ENCODE measurements around the gene MFSD8. TPM values are rescaled to one million over a fixed set of nuclear protein-coding genes. Genes with fewer than 3 reads are reported as not detected.
A peak's percentile ranks its signal among the peaks of the same experiment; 100 is the strongest.
"Not testable (repeated sequence)": the region's sequence is repeated elsewhere in the genome, so short reads cannot be mapped to it uniquely, and the experiment has no call there.

Gene MFSD8, protein sequence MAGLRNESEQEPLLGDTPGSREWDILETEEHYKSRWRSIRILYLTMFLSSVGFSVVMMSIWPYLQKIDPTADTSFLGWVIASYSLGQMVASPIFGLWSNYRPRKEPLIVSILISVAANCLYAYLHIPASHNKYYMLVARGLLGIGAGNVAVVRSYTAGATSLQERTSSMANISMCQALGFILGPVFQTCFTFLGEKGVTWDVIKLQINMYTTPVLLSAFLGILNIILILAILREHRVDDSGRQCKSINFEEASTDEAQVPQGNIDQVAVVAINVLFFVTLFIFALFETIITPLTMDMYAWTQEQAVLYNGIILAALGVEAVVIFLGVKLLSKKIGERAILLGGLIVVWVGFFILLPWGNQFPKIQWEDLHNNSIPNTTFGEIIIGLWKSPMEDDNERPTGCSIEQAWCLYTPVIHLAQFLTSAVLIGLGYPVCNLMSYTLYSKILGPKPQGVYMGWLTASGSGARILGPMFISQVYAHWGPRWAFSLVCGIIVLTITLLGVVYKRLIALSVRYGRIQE
- 12.3 and 14.4 TPM in 2 replicates for total RNA-seq

GRCh38 chr4:127965062-127965802 is at the start of gene MFSD8, which contains the start of gene ABHD18:
TSS of gene MFSD8 (minus strand) at chr4:127965173. CDS start at chr4:127965133, 40 bp downstream.
TSS of gene ABHD18 (plus strand) at chr4:127965406. CDS start at chr4:127982956, 17,550 bp downstream.
- peak; percentile 97 to 98 for DNase-seq (ENCODE audit: low read depth in 2 of 2)

- DNase-seq (ENCODE audit: low read depth in 2 of 2): no peak
These were observed 44.5 kb upstream of the MFSD8 start for GRCh38 chr4:128009428-128009827.

- no peak for DNase-seq (ENCODE audit: low read depth in 2 of 2)
These were observed 41.6 kb upstream of the MFSD8 start for GRCh38 chr4:128006592-128006991.

DNA sequence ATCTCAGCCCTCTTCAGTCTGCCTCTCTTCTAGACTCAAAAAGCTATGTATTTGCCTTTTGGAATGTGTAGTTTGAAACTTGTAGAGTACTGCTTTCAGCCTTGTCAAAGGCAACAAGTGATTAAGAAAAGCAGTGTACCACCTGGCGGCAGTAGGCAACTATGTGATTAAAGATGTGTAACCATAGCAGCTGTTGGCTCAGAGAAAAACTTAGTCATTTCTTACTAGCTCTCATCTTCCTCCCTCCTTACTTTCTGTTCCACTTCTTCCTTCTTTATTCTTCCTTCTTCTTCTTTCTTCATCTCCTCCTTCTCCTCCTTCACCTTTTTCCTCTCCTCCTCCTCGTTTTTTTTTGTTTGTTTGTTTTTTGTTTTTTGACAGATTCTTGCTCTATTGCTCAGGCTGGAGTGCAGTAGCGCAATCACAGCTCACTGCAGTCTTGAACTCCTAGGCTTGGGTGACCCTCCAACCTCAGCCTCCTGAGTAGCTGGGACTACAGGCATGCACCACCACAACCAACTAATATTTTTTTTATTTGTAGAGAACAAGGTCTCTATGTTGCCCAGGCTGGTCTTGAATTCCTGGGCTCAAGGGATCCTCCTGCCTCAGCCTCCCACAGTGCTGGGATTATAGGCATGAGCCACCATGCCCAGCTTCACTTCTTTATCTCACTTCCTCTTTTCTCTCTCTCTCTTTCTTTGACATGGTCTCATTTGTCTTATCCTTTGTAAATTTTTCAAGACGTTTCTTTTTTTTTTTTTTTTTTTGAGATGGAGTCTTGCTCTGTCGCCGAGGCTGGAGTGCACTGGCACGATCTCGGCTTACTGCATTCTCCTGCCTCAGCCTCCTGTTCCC is 32.8 kb upstream of the MFSD8 start:
- DNase-seq (ENCODE audit: low read depth in 2 of 2): peak in 1 of 2 donors; percentile 35

- DNase-seq (ENCODE audit: low read depth in 2 of 2): not testable (repeated sequence)
These were observed 31.5 kb upstream of the MFSD8 start for GRCh38 chr4:127996521-127996920.

GRCh38 chr4:127995776-127996175 is 30.8 kb upstream of the MFSD8 start:
- DNase-seq (ENCODE audit: low read depth in 2 of 2): no peak

DNA sequence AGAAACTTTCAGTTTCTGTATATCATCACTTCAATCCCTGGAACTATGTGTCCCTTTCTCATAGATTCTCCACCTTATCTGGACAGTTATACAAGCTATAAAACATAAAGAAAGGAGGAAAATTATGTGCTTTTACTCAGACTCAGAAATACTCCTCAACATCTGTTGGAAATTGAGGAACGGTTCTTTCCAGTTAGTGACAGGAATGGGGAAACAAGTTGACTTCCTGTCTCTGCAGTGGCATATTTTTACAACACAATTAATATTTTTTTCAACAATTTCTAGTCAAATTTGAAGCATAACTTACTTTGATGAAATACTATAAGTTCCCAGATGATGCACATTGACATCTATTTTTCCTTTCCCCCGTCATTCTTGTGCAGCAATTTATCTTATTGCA is 28.2 kb upstream of the MFSD8 start:
- no peak for DNase-seq (ENCODE audit: low read depth in 2 of 2)

- DNase-seq (ENCODE audit: low read depth in 2 of 2): no peak
These were observed 23.7 kb upstream of the MFSD8 start for GRCh38 chr4:127988638-127989037.

- DNase-seq (ENCODE audit: low read depth in 2 of 2): no peak
These were observed 21.0 kb upstream of the MFSD8 start for GRCh38 chr4:127985989-127986388.

GRCh38 chr4:127982445-127982844 is 17.5 kb upstream of the MFSD8 start:
- DNase-seq (ENCODE audit: low read depth in 2 of 2): no peak

- no peak for DNase-seq (ENCODE audit: low read depth in 2 of 2)
These were observed 14.0 kb upstream of the MFSD8 start for GRCh38 chr4:127978930-127979329.

DNA sequence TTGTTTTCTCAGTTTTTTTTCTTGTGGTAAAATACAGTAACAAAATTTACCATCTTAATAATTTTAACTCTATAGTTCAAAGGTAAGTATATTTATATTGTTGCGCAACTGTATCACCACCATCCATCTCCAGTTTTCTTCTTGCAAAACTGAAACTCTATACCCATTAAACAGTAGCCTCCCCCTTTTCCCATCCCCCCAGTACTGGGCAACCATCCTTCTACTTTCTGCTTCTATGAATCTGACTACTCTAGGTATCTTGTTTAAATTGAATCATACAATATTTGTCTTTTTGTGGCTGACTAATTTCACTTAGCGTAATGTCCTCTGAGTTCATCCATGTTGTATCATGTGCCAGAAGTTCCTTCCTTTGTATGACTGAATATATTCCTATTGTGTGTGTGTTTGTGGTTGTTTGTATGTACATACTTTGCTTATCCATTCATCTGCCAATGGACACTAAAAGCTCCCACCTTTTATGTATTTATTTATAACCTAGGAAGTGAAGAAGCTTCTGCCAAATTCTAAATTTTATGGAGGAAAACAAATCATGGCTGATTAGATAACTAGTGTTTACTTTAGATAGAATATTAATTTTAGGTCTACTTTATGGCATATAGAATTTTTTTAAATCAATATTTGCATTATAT is 10.3 kb upstream of the MFSD8 start:
- DNase-seq (ENCODE audit: low read depth in 2 of 2): no peak

DNA sequence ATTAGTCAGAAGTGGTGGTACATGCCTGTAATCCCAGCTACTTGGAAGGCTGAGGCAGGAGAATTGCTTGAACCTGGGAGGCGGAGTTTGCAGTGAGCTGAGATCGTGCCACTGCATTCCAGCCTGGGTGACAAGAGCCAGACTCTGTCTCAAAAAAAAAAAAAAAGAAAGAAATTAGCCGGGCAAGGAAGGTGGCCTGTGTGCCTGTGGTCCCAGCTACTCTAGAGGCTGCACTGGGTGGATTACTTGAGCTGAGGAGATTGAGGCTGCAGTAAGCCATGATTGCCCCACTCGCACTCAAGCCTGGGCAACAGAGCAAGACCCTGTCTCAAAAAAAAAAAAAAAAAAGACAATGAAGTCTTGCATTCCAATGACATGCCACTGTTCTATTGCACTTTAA is 6.0 kb upstream of the MFSD8 start:
- DNase-seq (ENCODE audit: low read depth in 2 of 2): not testable (repeated sequence)

DNA sequence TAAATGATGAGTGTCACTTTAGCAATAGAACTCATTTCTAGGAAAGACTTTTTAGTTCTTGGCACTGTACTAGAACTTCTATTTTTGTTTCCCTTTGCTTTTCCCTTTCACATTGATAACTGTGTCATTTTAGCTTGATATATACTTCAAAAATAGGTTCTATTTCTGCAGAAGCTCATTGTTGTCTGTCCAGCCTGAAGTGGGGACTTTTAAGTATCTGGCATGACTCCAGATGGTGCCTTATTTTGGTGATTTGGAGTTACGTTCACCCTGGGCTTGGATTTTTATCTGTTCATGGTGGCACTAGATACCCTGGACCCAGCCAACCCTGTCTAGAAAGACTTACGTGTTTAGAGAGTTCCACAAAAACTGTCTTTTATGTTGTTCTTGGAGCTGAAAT is 3.6 kb upstream of the MFSD8 start:
- peak in 1 of 2 donors; percentile 15 for DNase-seq (ENCODE audit: low read depth in 2 of 2)

DNA sequence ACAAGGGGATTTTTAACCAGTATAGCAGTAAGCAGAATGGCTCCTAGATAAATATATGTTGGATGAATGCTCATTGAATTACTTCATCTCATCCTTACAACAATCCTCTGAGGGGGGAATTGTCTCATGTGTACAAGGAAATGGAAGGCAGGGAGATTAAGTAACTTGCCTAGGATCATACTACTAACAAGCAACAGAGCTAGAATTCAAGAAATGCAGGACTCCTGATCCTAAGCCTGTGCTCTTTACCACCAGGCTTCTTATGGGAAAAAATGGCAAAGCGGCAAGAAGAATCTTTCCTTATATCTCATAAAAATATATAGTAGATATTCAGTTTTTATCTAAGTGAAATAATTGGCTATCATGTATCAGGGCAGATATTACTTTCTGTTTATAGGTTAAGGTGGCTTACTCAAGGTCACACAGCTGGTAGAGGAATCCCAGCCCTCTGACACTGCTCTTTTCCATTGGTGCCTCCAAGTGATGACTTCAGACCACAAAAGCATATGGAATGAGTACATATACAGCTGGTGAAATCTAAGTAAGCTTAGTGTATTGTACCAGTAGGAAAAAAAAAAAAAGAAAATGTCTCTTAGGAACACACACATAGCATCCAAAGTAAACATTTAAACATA is 2.3 kb upstream of the MFSD8 start:
- no peak for DNase-seq (ENCODE audit: low read depth in 2 of 2)

GRCh38 chr4:127965803-127966175 is 816 bp upstream of the MFSD8 start:
- DNase-seq (ENCODE audit: low read depth in 2 of 2): no peak

DNA sequence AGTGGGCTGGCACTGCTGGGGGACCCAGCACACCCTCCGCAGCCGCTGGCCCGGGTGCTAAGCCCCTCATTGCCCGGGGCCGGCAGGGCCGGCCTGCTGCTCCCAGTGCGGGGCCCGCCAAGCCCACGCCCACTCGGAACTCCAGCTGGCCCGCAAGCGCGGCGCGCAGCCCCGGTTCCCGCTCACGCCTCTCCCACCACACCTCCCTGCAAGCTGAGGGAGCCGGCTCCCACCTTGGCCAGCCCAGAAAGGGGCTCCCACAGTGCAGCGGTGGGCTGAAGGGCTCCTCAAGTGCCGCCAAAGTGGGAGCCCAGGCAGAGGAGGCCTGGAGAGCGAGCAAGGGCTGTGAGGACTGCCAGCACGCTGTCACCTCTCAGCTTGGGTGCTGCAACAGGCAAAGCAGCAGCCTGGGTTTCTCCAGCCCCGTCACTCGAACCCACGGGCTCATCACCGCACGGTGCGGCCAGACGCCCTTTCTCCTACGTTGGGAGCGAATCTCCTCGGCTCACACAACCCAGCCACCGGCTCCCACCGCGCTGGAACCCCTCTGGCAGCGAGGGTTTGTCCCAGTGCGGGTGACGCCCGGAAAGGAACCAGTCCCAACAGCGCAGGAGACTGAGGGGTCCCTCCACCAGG is 429 bp downstream of the MFSD8 start:
- DNase-seq (ENCODE audit: low read depth in 2 of 2): peak in 1 of 2 donors; percentile 15

GRCh38 chr4:127963633-127964398 is 1.2 kb downstream of the MFSD8 start:
- not testable (repeated sequence) for DNase-seq (ENCODE audit: low read depth in 2 of 2)

DNA sequence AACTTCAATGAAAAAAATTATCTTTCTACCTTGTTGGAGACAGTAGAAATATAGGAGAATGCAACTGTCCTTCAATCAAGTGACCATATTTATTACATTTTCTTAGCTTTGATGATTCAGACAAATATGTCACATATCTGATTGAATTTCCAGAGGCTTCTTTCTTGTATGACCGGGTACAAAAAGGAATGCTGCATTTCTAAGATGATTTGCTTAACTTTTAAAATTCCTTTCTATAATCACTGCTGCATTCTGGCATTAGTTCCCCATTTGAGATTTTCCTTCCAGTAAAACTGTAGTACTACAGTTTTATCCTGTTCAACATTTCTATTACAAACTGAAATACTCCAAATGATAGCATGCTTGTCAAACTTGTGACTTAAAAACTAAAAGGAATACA is 5.2 kb downstream of the MFSD8 start:
- no peak for DNase-seq (ENCODE audit: low read depth in 2 of 2)
